Cardiac muscle cell (in vitro differentiated cells and primary cell): ENCODE data around the gene S100A2. TPM values are rescaled to one million over a fixed set of nuclear protein-coding genes. Genes with fewer than 3 reads are reported as not detected.

Experiments used
- DNase-seq, 2 donors: peaks; one replicate each; pipeline versions ENCODE4 v3.0.0 to v3.0.0-alpha.2; 2010 to 2017; ENCODE audit warnings: low read depth in 1 of 2, low spot score in 1 of 2
- H3K27ac ChIP-seq: fragments of 200-600 bp; sonication (generic); 2 replicates; pipeline ENCODE4 v1.5.1; 2016
- H3K27me3 ChIP-seq: fragments of 200-600 bp; sonication (generic); 2 replicates; pipeline ENCODE4 v1.6.0; 2016; ENCODE audit warnings: control low read depth
- H3K36me3 ChIP-seq: fragments of 200-600 bp; sonication (generic); 2 replicates; pipeline ENCODE4 v1.5.1; 2016; ENCODE audit warnings: control low read depth
- H3K4me1 ChIP-seq: fragments of 200-600 bp; sonication (generic); 2 replicates; pipeline ENCODE4 v1.8.1; 2017; ENCODE audit warnings: low read depth, mild to moderate bottlenecking, mixed run types
- H3K4me3 ChIP-seq: fragments of 200-600 bp; sonication (generic); 2 replicates; pipeline ENCODE4 v1.5.1; 2016; ENCODE audit warnings: mild to moderate bottlenecking
- H3K9me3 ChIP-seq: fragments of 200-600 bp; sonication (generic); 2 replicates; pipeline ENCODE4 v1.5.1; 2017; ENCODE audit warnings: low read depth, mild to moderate bottlenecking, control low read depth
- CTCF ChIP-seq: IDR thresholded peaks from 2 replicates; pipeline ENCODE4 v1.5.1; 2012; ENCODE audit warnings: low read depth, mild to moderate bottlenecking, low read length
- polyA plus RNA-seq: library from polyadenylated mRNA; unstranded; fragments of >200 nt; fragmentation: Nextera tagmentation; extraction: Ambion mirVana; gene quantifications from 2 replicates; pipeline ENCODE4 v1.2.1, GENCODE V29; 2016
- total RNA-seq: library from RNA; depleted of rRNA; stranded (reverse); fragments of >200 nt; gene quantifications from 2 replicates; pipeline ENCODE4 v1.2.3, GENCODE V29; 2016

The S100A2 gene
- total and polyA plus RNA-seq, 2 experiments from 2014 or later: 2.3 TPM; not detected in 1

- H3K4me1 ChIP-seq: peaks cover 16% of the 10 kb centered on the region
- no peaks in the 10 kb centered on the region for H3K9me3 ChIP-seq
- no peak overlapping the region for H3K27ac ChIP-seq
- H3K36me3 ChIP-seq: no peaks in the 10 kb centered on the region
- no peak for DNase-seq
- no peak overlapping the region for H3K4me3 ChIP-seq
- no peaks in the 10 kb centered on the region for H3K27me3 ChIP-seq
- no peak for TF ChIP-seq CTCF
Measured at GRCh38 chr1:153561466-153561985, 4.1 kb downstream of the S100A2 start.

GRCh38 chr1:153560771-153561465, 4.7 kb downstream of the S100A2 start:
- no peak overlapping the region for H3K27ac ChIP-seq
- no peaks in the 10 kb centered on the region for H3K27me3 ChIP-seq
- no peaks in the 10 kb centered on the region for H3K9me3 ChIP-seq
- H3K36me3 ChIP-seq: no peaks in the 10 kb centered on the region
- H3K4me3 ChIP-seq: no peak overlapping the region
- peaks cover 11% of the 10 kb centered on the region for H3K4me1 ChIP-seq
- DNase-seq: no peak
- TF ChIP-seq CTCF: no peak

GRCh38 chr1:153560241-153560640, 5.4 kb downstream of the S100A2 start:
- no peak for TF ChIP-seq CTCF
- no peak overlapping the region for H3K4me3 ChIP-seq
- H3K9me3 ChIP-seq: no peaks in the 10 kb centered on the region
- H3K27ac ChIP-seq: no peak overlapping the region
- no peaks in the 10 kb centered on the region for H3K27me3 ChIP-seq
- no peak for DNase-seq
- H3K4me1 ChIP-seq: peaks cover 4% of the 10 kb centered on the region
- no peaks in the 10 kb centered on the region for H3K36me3 ChIP-seq

GRCh38 chr1:153557877-153558276, 7.8 kb downstream of the S100A2 start:
- Histone ChIP-seq H3K9me3 (no peaks in the 10 kb centered on the region), H3K4me1 (peaks cover 12% of the 10 kb centered on the region), H3K27ac (no peak overlapping the region), H3K27me3 (no peaks in the 10 kb centered on the region), H3K4me3 (no peak overlapping the region), H3K36me3 (no peaks in the 10 kb centered on the region)
- no peak for DNase-seq
- no peak for TF ChIP-seq CTCF

GRCh38 chr1:153556348-153556747, 9.3 kb downstream of the S100A2 start:
- TF ChIP-seq CTCF: no peak
- peaks cover 12% of the 10 kb centered on the region for H3K4me1 ChIP-seq

More at GRCh38 chr1:153556348-153556747, 9.3 kb downstream of the S100A2 start:
- no peak for DNase-seq
- Histone ChIP-seq H3K4me3 (no peak overlapping the region), H3K27ac (no peak overlapping the region), H3K9me3 (no peaks in the 10 kb centered on the region), H3K27me3 (no peaks in the 10 kb centered on the region), H3K36me3 (no peaks in the 10 kb centered on the region)
